SK-N-SH (cell line): Measurements from ENCODE around the gene ZNF441.

ENCODE experiments used
- CHD2 ChIP-seq: fragments of 150-350 bp; IDR thresholded peaks from 2 replicates; pipeline ENCODE4 v1.6.1; 2018; ENCODE audit warnings: low read length; ENCODE audit not compliant: partially characterized antibody
- CTCF ChIP-seq: fragments of 200-600 bp; sonication (generic); IDR thresholded peaks from 2 replicates; pipeline ENCODE4 v1.6.1; 2017; ENCODE audit warnings: antibody characterized with exemption, mild to moderate bottlenecking, moderate library complexity
- EP300 ChIP-seq, 2 experiments: IDR thresholded peaks; 2 replicates each; pipeline versions ENCODE4 v1.4.0 to v1.6.1; 2012; ENCODE audit warnings: borderline replicate concordance in 1 of 2, low read depth in 1 of 2, low read length in 1 of 2
- FOSL2 ChIP-seq: IDR thresholded peaks from 2 replicates; pipeline ENCODE4 v1.4.0; 2012; ENCODE audit warnings: low read depth, mild to moderate bottlenecking, moderate library complexity, borderline replicate concordance
- GABPA ChIP-seq: IDR thresholded peaks from 2 replicates; pipeline ENCODE4 v1.4.0; 2012; ENCODE audit warnings: low read depth, mild to moderate bottlenecking
- GATA2 ChIP-seq: sonication (generic); formaldehyde crosslinking; IDR thresholded peaks from 2 replicates; pipeline ENCODE4 v1.5.0; 2020; ENCODE audit warnings: mild to moderate bottlenecking, missing genetic modification reagents
- NFIC ChIP-seq: IDR thresholded peaks from 2 replicates; pipeline ENCODE4 v1.4.0; 2012; ENCODE audit warnings: borderline replicate concordance
- POLR2AphosphoS5 ChIP-seq: IDR thresholded peaks from 2 replicates; pipeline ENCODE4 v1.6.1; 2012; ENCODE audit warnings: low read depth, low read length
- RAD21 ChIP-seq: IDR thresholded peaks from 2 replicates; pipeline ENCODE4 v1.6.1; 2012; ENCODE audit warnings: mild to moderate bottlenecking, low read length
- RCOR1 ChIP-seq: fragments of 150-350 bp; IDR thresholded peaks from 2 replicates; pipeline ENCODE4 v1.6.1; 2017; ENCODE audit warnings: antibody characterized with exemption, low read length
- RFX5 ChIP-seq: IDR thresholded peaks from 2 replicates; pipeline ENCODE4 v1.6.1; 2012; ENCODE audit warnings: mild to moderate bottlenecking, improper control_type of control experiment, low read length
- SIN3A ChIP-seq: IDR thresholded peaks from 2 replicates; pipeline ENCODE4 v1.6.1; 2012; ENCODE audit warnings: low read depth, mild to moderate bottlenecking, low read length, moderate library complexity, borderline replicate concordance
- TAF1 ChIP-seq: IDR thresholded peaks from 2 replicates; pipeline ENCODE4 v1.6.1; 2012; ENCODE audit warnings: low read depth, mild to moderate bottlenecking, low read length, moderate library complexity, borderline replicate concordance

DNA sequence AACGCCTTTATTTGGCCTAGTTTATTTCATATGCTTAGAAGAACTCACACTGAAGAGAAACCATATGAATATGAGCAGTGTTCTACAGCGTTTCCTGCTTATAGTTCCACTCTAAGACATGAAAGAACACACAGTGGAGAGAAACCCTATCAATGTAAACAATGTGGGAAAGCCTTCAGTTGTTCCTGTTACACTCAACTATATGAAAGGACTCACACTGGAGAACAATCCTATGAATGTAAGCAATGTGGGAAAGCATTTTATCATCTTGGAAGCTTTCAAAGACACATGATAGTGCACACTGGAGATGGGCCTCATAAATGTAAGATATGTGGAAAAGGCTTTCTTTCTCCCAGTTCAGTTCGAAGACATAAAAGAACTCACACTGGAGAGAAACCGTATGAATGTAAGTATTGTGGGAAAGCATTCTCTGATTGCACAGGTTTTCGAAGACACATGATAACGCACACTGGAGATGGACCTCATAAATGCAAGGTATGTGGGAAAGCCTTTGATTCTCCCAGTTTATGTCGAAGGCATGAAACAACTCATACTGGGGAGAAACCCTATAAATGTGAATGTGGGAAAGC is 13.7 kb downstream of the ZNF441 start:
- TF ChIP-seq POLR2AphosphoS5 = no peak
- no peak for TF ChIP-seq CTCF
- no peak for TF ChIP-seq FOSL2
- TF ChIP-seq GABPA = no peak
- no peak for TF ChIP-seq GATA2 (CRISPR knock-in tag)
- no peak for TF ChIP-seq RCOR1
- TF ChIP-seq TAF1 = no peak
- no peak for TF ChIP-seq RFX5
- no peak for TF ChIP-seq NFIC
- no peak for TF ChIP-seq CHD2
- no peak for TF ChIP-seq SIN3A
- no peak for TF ChIP-seq EP300 (IDR thresholded peaks at IDR 0.05; ENCODE audit: borderline replicate concordance in 1 of 2, low read depth in 1 of 2, low read length in 1 of 2)
- TF ChIP-seq RAD21 = no peak
